Measurements from ENCODE around the gene SAG.

The SAG gene

GRCh38 chr2:233317196-233317943 lies 9.8 kb downstream of the SAG start:
- Histone ChIP-seq H3K4me1 (ENCODE audit: control insufficient read depth, insufficient read depth, low read length) (no peaks in the 10 kb centered on the region), H3K9me3 (replicated peaks; ENCODE audit: low read length) (no peaks in the 10 kb centered on the region)

GRCh38 chr2:233319256-233319655 lies 11.6 kb downstream of the SAG start:
- Histone ChIP-seq H3K9ac (ENCODE audit: low read depth, low read length) (no peak overlapping the region), H3K4me3 (ENCODE audit: low read length) (no peak overlapping the region), H3K4me2 (ENCODE audit: low read length) (no peak overlapping the region), H3K9me3 (replicated peaks; ENCODE audit: low read length) (no peaks in the 10 kb centered on the region), H3K27me3 (ENCODE audit: control insufficient read depth, insufficient read depth, low read length) (peaks cover 40% of the 10 kb centered on the region), H3K4me1 (ENCODE audit: control insufficient read depth, insufficient read depth, low read length) (no peaks in the 10 kb centered on the region), H3K36me3 (ENCODE audit: insufficient read depth, low read length) (no peaks in the 10 kb centered on the region)

More at GRCh38 chr2:233317196-233317943, 9.8 kb downstream of the SAG start:
- no peak overlapping the region for H3K4me3 ChIP-seq (ENCODE audit: low read length)
- H3K27me3 ChIP-seq (ENCODE audit: control insufficient read depth, insufficient read depth, low read length) = peaks cover 44% of the 10 kb centered on the region
- H3K9ac ChIP-seq (ENCODE audit: low read depth, low read length) = no peak overlapping the region
- H3K36me3 ChIP-seq (ENCODE audit: insufficient read depth, low read length) = no peaks in the 10 kb centered on the region
- no peak overlapping the region for H3K4me2 ChIP-seq (ENCODE audit: low read length)

GRCh38 chr2:233320470-233320869 lies 12.9 kb downstream of the SAG start:
- Histone ChIP-seq H3K27me3 (ENCODE audit: control insufficient read depth, insufficient read depth, low read length) (peaks cover 40% of the 10 kb centered on the region), H3K9ac (ENCODE audit: low read depth, low read length) (no peak overlapping the region), H3K36me3 (ENCODE audit: insufficient read depth, low read length) (no peaks in the 10 kb centered on the region), H3K4me1 (ENCODE audit: control insufficient read depth, insufficient read depth, low read length) (no peaks in the 10 kb centered on the region), H3K9me3 (replicated peaks; ENCODE audit: low read length) (no peaks in the 10 kb centered on the region), H3K4me3 (ENCODE audit: low read length) (no peak overlapping the region), H3K4me2 (ENCODE audit: low read length) (no peak overlapping the region)

GRCh38 chr2:233321166-233321565 lies 13.6 kb downstream of the SAG start:
- H3K9me3 ChIP-seq (replicated peaks; ENCODE audit: low read length) = no peaks in the 10 kb centered on the region
- H3K4me1 ChIP-seq (ENCODE audit: control insufficient read depth, insufficient read depth, low read length) = no peaks in the 10 kb centered on the region

GRCh38 chr2:233323851-233324250 lies 16.2 kb downstream of the SAG start:
- H3K9me3 ChIP-seq (replicated peaks; ENCODE audit: low read length) = no peaks in the 10 kb centered on the region
- H3K4me3 ChIP-seq (ENCODE audit: low read length) = no peak overlapping the region
- peaks cover 36% of the 10 kb centered on the region for H3K27me3 ChIP-seq (ENCODE audit: control insufficient read depth, insufficient read depth, low read length)
- no peak overlapping the region for H3K9ac ChIP-seq (ENCODE audit: low read depth, low read length)
- H3K4me2 ChIP-seq (ENCODE audit: low read length) = no peak overlapping the region
- H3K36me3 ChIP-seq (ENCODE audit: insufficient read depth, low read length) = no peaks in the 10 kb centered on the region
- H3K4me1 ChIP-seq (ENCODE audit: control insufficient read depth, insufficient read depth, low read length) = no peaks in the 10 kb centered on the region

More at GRCh38 chr2:233321166-233321565, 13.6 kb downstream of the SAG start:
- H3K9ac ChIP-seq (ENCODE audit: low read depth, low read length) = no peak overlapping the region
- H3K4me2 ChIP-seq (ENCODE audit: low read length) = no peak overlapping the region
- H3K27me3 ChIP-seq (ENCODE audit: control insufficient read depth, insufficient read depth, low read length) = peaks cover 40% of the 10 kb centered on the region
- no peaks in the 10 kb centered on the region for H3K36me3 ChIP-seq (ENCODE audit: insufficient read depth, low read length)
- H3K4me3 ChIP-seq (ENCODE audit: low read length) = no peak overlapping the region

- Histone ChIP-seq H3K9ac (ENCODE audit: low read depth, low read length) (no peak overlapping the region), H3K4me3 (ENCODE audit: low read length) (no peak overlapping the region), H3K4me2 (ENCODE audit: low read length) (no peak overlapping the region), H3K27me3 (ENCODE audit: control insufficient read depth, insufficient read depth, low read length) (peaks cover 22% of the 10 kb centered on the region), H3K36me3 (ENCODE audit: insufficient read depth, low read length) (no peaks in the 10 kb centered on the region), H3K4me1 (ENCODE audit: control insufficient read depth, insufficient read depth, low read length) (no peaks in the 10 kb centered on the region), H3K9me3 (replicated peaks; ENCODE audit: low read length) (no peaks in the 10 kb centered on the region)
Observed at GRCh38 chr2:233325256-233325655, 17.6 kb downstream of the SAG start.

- Histone ChIP-seq H3K4me1 (ENCODE audit: control insufficient read depth, insufficient read depth, low read length) (no peaks in the 10 kb centered on the region), H3K9me3 (replicated peaks; ENCODE audit: low read length) (no peaks in the 10 kb centered on the region), H3K36me3 (ENCODE audit: insufficient read depth, low read length) (no peaks in the 10 kb centered on the region), H3K9ac (ENCODE audit: low read depth, low read length) (no peak overlapping the region), H3K27me3 (ENCODE audit: control insufficient read depth, insufficient read depth, low read length) (peaks cover 16% of the 10 kb centered on the region), H3K4me3 (ENCODE audit: low read length) (no peak overlapping the region), H3K4me2 (ENCODE audit: low read length) (no peak overlapping the region)
Observed at GRCh38 chr2:233325814-233326213, 18.2 kb downstream of the SAG start.

- Histone ChIP-seq H3K9me3 (replicated peaks; ENCODE audit: low read length) (no peaks in the 10 kb centered on the region), H3K9ac (ENCODE audit: low read depth, low read length) (no peak overlapping the region), H3K4me3 (ENCODE audit: low read length) (no peak overlapping the region), H3K27me3 (ENCODE audit: control insufficient read depth, insufficient read depth, low read length) (peaks cover 10% of the 10 kb centered on the region), H3K36me3 (ENCODE audit: insufficient read depth, low read length) (no peaks in the 10 kb centered on the region), H3K4me2 (ENCODE audit: low read length) (no peak overlapping the region), H3K4me1 (ENCODE audit: control insufficient read depth, insufficient read depth, low read length) (no peaks in the 10 kb centered on the region)
Observed at GRCh38 chr2:233326500-233326899, 18.9 kb downstream of the SAG start.

GRCh38 chr2:233328922-233329321 lies 21.3 kb downstream of the SAG start:
- peaks cover 17% of the 10 kb centered on the region for H3K27me3 ChIP-seq (ENCODE audit: control insufficient read depth, insufficient read depth, low read length)
- no peaks in the 10 kb centered on the region for H3K9me3 ChIP-seq (replicated peaks; ENCODE audit: low read length)
- no peaks in the 10 kb centered on the region for H3K36me3 ChIP-seq (ENCODE audit: insufficient read depth, low read length)
- no peaks in the 10 kb centered on the region for H3K4me1 ChIP-seq (ENCODE audit: control insufficient read depth, insufficient read depth, low read length)
- H3K4me3 ChIP-seq (ENCODE audit: low read length) = no peak overlapping the region
- H3K4me2 ChIP-seq (ENCODE audit: low read length) = no peak overlapping the region
- H3K9ac ChIP-seq (ENCODE audit: low read depth, low read length) = no peak overlapping the region

- H3K4me1 ChIP-seq (ENCODE audit: control insufficient read depth, insufficient read depth, low read length) = no peaks in the 10 kb centered on the region
- no peak overlapping the region for H3K4me3 ChIP-seq (ENCODE audit: low read length)
- H3K9me3 ChIP-seq (replicated peaks; ENCODE audit: low read length) = no peaks in the 10 kb centered on the region
- H3K4me2 ChIP-seq (ENCODE audit: low read length) = no peak overlapping the region
- H3K27me3 ChIP-seq (ENCODE audit: control insufficient read depth, insufficient read depth, low read length) = peaks cover 23% of the 10 kb centered on the region
- H3K36me3 ChIP-seq (ENCODE audit: insufficient read depth, low read length) = no peaks in the 10 kb centered on the region
- no peak overlapping the region for H3K9ac ChIP-seq (ENCODE audit: low read depth, low read length)
Observed at GRCh38 chr2:233329489-233330135, 22.0 kb downstream of the SAG start.

- Histone ChIP-seq H3K27me3 (ENCODE audit: control insufficient read depth, insufficient read depth, low read length) (peaks cover 34% of the 10 kb centered on the region), H3K9ac (ENCODE audit: low read depth, low read length) (no peak overlapping the region), H3K4me1 (ENCODE audit: control insufficient read depth, insufficient read depth, low read length) (no peaks in the 10 kb centered on the region), H3K4me3 (ENCODE audit: low read length) (no peak overlapping the region), H3K36me3 (ENCODE audit: insufficient read depth, low read length) (no peaks in the 10 kb centered on the region), H3K4me2 (ENCODE audit: low read length) (no peak overlapping the region), H3K9me3 (replicated peaks; ENCODE audit: low read length) (no peaks in the 10 kb centered on the region)
Observed at GRCh38 chr2:233331536-233331935, 23.9 kb downstream of the SAG start.

- H3K4me3 ChIP-seq (ENCODE audit: low read length) = no peak overlapping the region
- no peaks in the 10 kb centered on the region for H3K4me1 ChIP-seq (ENCODE audit: control insufficient read depth, insufficient read depth, low read length)
- H3K36me3 ChIP-seq (ENCODE audit: insufficient read depth, low read length) = no peaks in the 10 kb centered on the region
- no peaks in the 10 kb centered on the region for H3K9me3 ChIP-seq (replicated peaks; ENCODE audit: low read length)
- peaks cover 39% of the 10 kb centered on the region for H3K27me3 ChIP-seq (ENCODE audit: control insufficient read depth, insufficient read depth, low read length)
- H3K4me2 ChIP-seq (ENCODE audit: low read length) = no peak overlapping the region
- H3K9ac ChIP-seq (ENCODE audit: low read depth, low read length) = no peak overlapping the region
Observed at GRCh38 chr2:233332125-233332524, 24.5 kb downstream of the SAG start.
